IgD-negative memory B cell (primary cell): ENCODE measurements around the gene ADCY3. TPM values are rescaled to one million over a fixed set of nuclear protein-coding genes. Genes with fewer than 3 reads are reported as not detected.

Experiments
- H3K27ac Mint-ChIP-seq, 3 donors: one replicate each; pipeline ENCODE4 v1.8.0; 2020 to 2022; ENCODE audit warnings: mild to moderate bottlenecking in 3 of 3, mixed read lengths in 3 of 3, moderate library complexity in 1 of 3
- H3K27me3 Mint-ChIP-seq: one replicate; pipeline ENCODE4 v1.8.0; 2021; ENCODE audit warnings: mixed read lengths
- H3K36me3 Mint-ChIP-seq: one replicate; pipeline ENCODE4 v1.8.0; 2020; ENCODE audit warnings: mild to moderate bottlenecking, mixed read lengths
- H3K4me1 Mint-ChIP-seq, 3 donors: one replicate each; pipeline ENCODE4 v1.8.0; 2020 to 2022; ENCODE audit warnings: mixed read lengths in 3 of 3, mild to moderate bottlenecking in 1 of 3
- H3K4me3 Mint-ChIP-seq, 4 donors: one replicate each; pipeline ENCODE4 v1.8.0; 2020 to 2022; ENCODE audit warnings: mild to moderate bottlenecking in 4 of 4, mixed read lengths in 4 of 4, moderate library complexity in 3 of 4
- H3K9me3 Mint-ChIP-seq, 3 donors: one replicate each; pipeline ENCODE4 v1.8.0; 2020 to 2021; ENCODE audit warnings: mixed read lengths in 3 of 3, mild to moderate bottlenecking in 1 of 3
- polyA plus RNA-seq: library from polyadenylated mRNA; unstranded; fragments of 300-500 nt; fragmentation: Illumina TruSeq; gene quantifications from one replicate; pipeline ENCODE4 v1.2.3, GENCODE V29; 2021

The ADCY3 gene
- polyA plus RNA-seq, 1 donor from 2014 or later: 25.9 TPM

GRCh38 chr2:24937236-24937635 is 17.2 kb upstream of the ADCY3 start:
- no peak overlapping the region for H3K4me3 Mint-ChIP-seq
- H3K27ac Mint-ChIP-seq: no peak overlapping the region
- peaks cover 0 to 2% (median 2%) of the 10 kb centered on the region in 3 donors for H3K9me3 Mint-ChIP-seq
- no peaks in the 10 kb centered on the region for H3K27me3 Mint-ChIP-seq
- H3K36me3 Mint-ChIP-seq: peaks cover 1% of the 10 kb centered on the region
- peaks cover 0 to 2% (median 0%) of the 10 kb centered on the region in 3 donors for H3K4me1 Mint-ChIP-seq

DNA sequence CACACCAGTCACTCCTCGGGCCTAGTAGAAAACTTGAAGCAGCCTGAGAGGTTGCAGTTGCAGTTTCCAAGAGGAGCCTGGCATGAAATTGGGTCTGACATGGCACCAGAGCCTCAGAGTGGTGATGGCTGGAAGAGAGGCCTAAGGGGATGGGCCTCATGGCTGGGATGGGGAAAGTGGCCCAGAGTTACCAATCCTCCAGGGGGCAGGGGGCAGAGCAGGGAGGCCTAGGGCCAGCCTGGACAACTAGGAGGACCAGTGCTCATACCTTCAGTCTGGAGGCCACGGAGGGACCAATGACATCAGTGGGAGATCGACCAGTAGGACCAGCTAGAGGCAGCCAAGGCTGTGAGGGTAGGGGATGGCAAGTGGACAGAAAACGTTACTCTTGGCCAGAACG is 15.1 kb upstream of the ADCY3 start:
- Mint-ChIP-seq H3K27me3 (no peaks in the 10 kb centered on the region), H3K9me3 (peaks cover 0 to 2% (median 2%) of the 10 kb centered on the region in 3 donors), H3K27ac (peak overlapping the region in 1 of 3 donors; percentile 82), H3K36me3 (peaks cover 1% of the 10 kb centered on the region), H3K4me3 (no peak overlapping the region), H3K4me1 (peaks cover 4 to 8% (median 5%) of the 10 kb centered on the region in 3 donors)

GRCh38 chr2:24932715-24933114 is 12.7 kb upstream of the ADCY3 start:
- Mint-ChIP-seq H3K4me3 (no peak overlapping the region), H3K27ac (no peak overlapping the region), H3K27me3 (no peaks in the 10 kb centered on the region), H3K4me1 (peaks cover 4 to 8% (median 5%) of the 10 kb centered on the region in 3 donors), H3K36me3 (peaks cover 1% of the 10 kb centered on the region), H3K9me3 (peaks cover 0 to 2% (median 2%) of the 10 kb centered on the region in 3 donors)

- peak overlapping the region in 1 of 4 donors; percentile 81 for H3K4me3 Mint-ChIP-seq
- H3K27ac Mint-ChIP-seq: no peak overlapping the region
- H3K36me3 Mint-ChIP-seq: peaks cover 1% of the 10 kb centered on the region
- peaks cover 3% of the 10 kb centered on the region for H3K27me3 Mint-ChIP-seq
- peaks cover 0 to 2% (median 2%) of the 10 kb centered on the region in 3 donors for H3K9me3 Mint-ChIP-seq
- peaks cover 5 to 11% (median 8%) of the 10 kb centered on the region in 3 donors for H3K4me1 Mint-ChIP-seq
Measured at GRCh38 chr2:24930768-24931167, 10.7 kb upstream of the ADCY3 start.

- Mint-ChIP-seq H3K36me3 (peaks cover 1% of the 10 kb centered on the region), H3K9me3 (peaks cover 0 to 2% (median 0%) of the 10 kb centered on the region in 3 donors), H3K4me1 (peaks cover 5 to 11% (median 5%) of the 10 kb centered on the region in 3 donors), H3K4me3 (no peak overlapping the region), H3K27me3 (peaks cover 3% of the 10 kb centered on the region), H3K27ac (no peak overlapping the region)
Measured at GRCh38 chr2:24929230-24929629, 9.2 kb upstream of the ADCY3 start.

- Mint-ChIP-seq H3K27ac (no peak overlapping the region), H3K27me3 (peaks cover 3% of the 10 kb centered on the region), H3K36me3 (peaks cover 1% of the 10 kb centered on the region), H3K4me1 (peaks cover 5 to 11% (median 5%) of the 10 kb centered on the region in 3 donors), H3K9me3 (no peaks in the 10 kb centered on the region), H3K4me3 (no peak overlapping the region)
Measured at GRCh38 chr2:24928036-24928435, 8.0 kb upstream of the ADCY3 start.

GRCh38 chr2:24926602-24927252 is 6.7 kb upstream of the ADCY3 start:
- Mint-ChIP-seq H3K27me3 (peaks cover 3% of the 10 kb centered on the region), H3K4me3 (peak overlapping the region in 2 of 4 donors; percentile 64 to 77), H3K9me3 (no peaks in the 10 kb centered on the region), H3K4me1 (peaks cover 5 to 11% (median 5%) of the 10 kb centered on the region in 3 donors), H3K27ac (peak overlapping the region in 1 of 3 donors; percentile 28), H3K36me3 (no peaks in the 10 kb centered on the region)

DNA sequence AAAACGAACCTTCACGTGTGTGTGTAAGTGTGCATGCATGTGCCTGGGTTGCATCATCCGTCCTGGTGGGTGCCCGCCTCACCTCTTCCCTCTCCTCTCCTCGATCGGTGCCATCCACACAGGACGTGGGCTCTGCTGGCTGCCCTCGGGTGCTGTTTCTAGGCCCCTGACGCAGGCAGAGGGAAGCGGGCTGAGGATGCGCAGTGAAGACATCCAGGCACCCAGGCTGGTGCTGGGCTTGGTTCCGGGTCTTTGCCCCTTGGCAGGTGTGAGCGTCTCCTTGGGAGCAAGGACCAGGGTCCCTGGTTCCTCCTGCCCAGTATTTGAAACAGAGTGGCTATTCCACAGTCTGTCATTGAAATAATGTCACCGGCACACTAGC is 6.2 kb upstream of the ADCY3 start:
- Mint-ChIP-seq H3K27ac (no peak overlapping the region), H3K36me3 (no peaks in the 10 kb centered on the region), H3K27me3 (peaks cover 3% of the 10 kb centered on the region), H3K4me1 (peaks cover 6 to 11% (median 6%) of the 10 kb centered on the region in 3 donors), H3K9me3 (no peaks in the 10 kb centered on the region), H3K4me3 (peak overlapping the region in 1 of 4 donors; percentile 64)

DNA sequence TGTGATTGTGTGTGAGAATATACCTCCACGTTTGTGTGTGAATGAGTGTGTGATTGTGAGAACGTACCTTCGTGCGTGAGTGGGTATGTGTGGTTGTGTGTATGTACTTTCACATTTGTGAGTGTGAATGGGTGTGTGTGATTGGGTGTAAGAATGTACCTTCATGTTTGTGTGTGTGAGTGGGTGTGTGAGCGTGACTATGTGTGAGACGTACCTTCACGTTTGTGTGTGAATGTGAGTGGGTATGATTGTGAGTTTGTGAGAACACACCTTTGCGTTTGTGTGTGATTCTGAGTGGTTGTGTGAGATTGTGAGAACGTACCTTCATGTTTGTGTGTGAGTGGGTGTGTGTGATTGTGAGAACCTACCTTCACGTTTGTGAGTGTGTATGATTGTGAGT is 5.8 kb upstream of the ADCY3 start:
- Mint-ChIP-seq H3K27ac (no peak overlapping the region), H3K36me3 (no peaks in the 10 kb centered on the region), H3K9me3 (no peaks in the 10 kb centered on the region), H3K4me1 (peaks cover 6 to 12% (median 6%) of the 10 kb centered on the region in 3 donors), H3K4me3 (no peak overlapping the region), H3K27me3 (peaks cover 3% of the 10 kb centered on the region)

GRCh38 chr2:24924732-24925131 is 4.7 kb upstream of the ADCY3 start:
- H3K27me3 Mint-ChIP-seq: peaks cover 3% of the 10 kb centered on the region
- H3K36me3 Mint-ChIP-seq: no peaks in the 10 kb centered on the region
- H3K4me3 Mint-ChIP-seq: no peak overlapping the region

DNA sequence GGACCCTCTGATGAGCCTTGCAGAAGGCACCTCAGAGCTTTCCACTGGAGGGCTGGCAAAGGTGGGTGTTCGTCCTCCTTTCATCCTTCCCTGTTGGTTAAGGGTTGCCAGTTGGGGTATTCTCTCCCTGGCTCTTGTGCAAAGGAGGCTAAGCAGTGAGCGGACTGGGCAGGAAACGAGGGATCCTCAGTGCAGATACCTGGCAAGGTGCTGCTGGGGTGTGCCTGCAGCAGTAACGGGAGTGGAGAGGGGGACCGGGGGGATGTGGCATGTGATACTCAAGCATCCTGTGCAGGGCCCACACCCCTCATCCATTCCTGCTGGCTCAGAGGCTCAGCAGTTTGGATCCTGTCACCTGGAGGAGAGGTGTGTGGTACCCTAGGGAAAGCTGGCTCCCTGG is 4.2 kb upstream of the ADCY3 start:
- H3K27ac Mint-ChIP-seq: peak overlapping the region in 1 of 3 donors; percentile 71
- peaks cover 5 to 13% (median 7%) of the 10 kb centered on the region in 3 donors for H3K4me1 Mint-ChIP-seq
- no peaks in the 10 kb centered on the region for H3K36me3 Mint-ChIP-seq
- H3K9me3 Mint-ChIP-seq: no peaks in the 10 kb centered on the region
- peaks cover 3% of the 10 kb centered on the region for H3K27me3 Mint-ChIP-seq
- H3K4me3 Mint-ChIP-seq: peak overlapping the region in 2 of 4 donors; percentile 6 to 63

More at GRCh38 chr2:24924732-24925131, 4.7 kb upstream of the ADCY3 start:
- Mint-ChIP-seq H3K27ac (no peak overlapping the region), H3K9me3 (no peaks in the 10 kb centered on the region), H3K4me1 (peaks cover 5 to 13% (median 6%) of the 10 kb centered on the region in 3 donors)

DNA sequence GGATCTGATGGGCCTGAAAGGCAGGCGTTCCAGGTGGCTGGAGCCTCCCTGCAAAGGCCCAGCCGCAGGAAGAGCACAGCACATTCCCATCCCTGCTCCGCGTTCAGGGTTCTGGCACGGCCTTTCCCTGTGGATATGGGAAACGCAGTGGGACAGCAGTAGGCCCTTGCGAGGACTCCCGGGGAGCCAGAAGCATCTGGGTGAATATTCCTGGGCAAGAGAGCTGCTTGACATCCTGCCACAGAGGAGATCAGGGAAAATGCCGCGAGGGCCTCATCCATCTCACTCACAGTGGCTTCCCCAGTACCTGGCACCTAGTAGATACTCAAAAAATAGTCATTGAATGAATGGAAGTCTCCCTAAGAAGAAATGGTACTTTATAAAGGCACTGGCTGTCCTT is 3.1 kb upstream of the ADCY3 start:
- Mint-ChIP-seq H3K27me3 (peaks cover 3% of the 10 kb centered on the region), H3K4me1 (peaks cover 5 to 18% (median 11%) of the 10 kb centered on the region in 3 donors), H3K36me3 (no peaks in the 10 kb centered on the region), H3K27ac (no peak overlapping the region), H3K4me3 (peak overlapping the region in 2 of 4 donors; percentile 17 to 34), H3K9me3 (no peaks in the 10 kb centered on the region)

DNA sequence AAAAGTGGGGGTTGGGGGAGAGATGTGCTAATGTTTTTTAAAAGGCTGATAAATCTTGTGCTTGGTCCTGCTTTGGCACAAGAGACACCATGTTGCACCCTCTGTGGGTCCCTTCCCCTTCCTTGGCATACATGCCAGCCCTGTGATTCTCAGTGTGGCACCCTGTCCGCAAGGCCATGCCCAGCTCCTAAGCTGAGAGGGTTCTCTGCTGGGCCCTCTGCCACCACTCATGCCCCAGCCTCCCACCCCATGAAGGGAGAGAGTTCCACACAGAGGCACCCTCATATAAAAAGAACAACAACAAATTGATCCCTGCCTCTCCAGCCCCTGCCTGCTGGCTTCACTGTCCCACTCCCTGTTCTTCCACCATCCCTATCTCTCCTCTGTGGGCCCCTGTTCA is 2.5 kb upstream of the ADCY3 start:
- H3K4me3 Mint-ChIP-seq: peak overlapping the region in 2 of 4 donors; percentile 34 to 60
- H3K4me1 Mint-ChIP-seq: peaks cover 7 to 22% (median 11%) of the 10 kb centered on the region in 3 donors
- H3K27me3 Mint-ChIP-seq: peaks cover 3% of the 10 kb centered on the region
- no peak overlapping the region for H3K27ac Mint-ChIP-seq
- no peaks in the 10 kb centered on the region for H3K36me3 Mint-ChIP-seq
- no peaks in the 10 kb centered on the region for H3K9me3 Mint-ChIP-seq

- H3K27ac Mint-ChIP-seq: peak overlapping the region; percentile 29 to 76 (median 39)
- H3K27me3 Mint-ChIP-seq: no peaks in the 10 kb centered on the region
- H3K4me3 Mint-ChIP-seq: peak overlapping the region; percentile 80 to 93 (median 89)
- H3K9me3 Mint-ChIP-seq: no peaks in the 10 kb centered on the region
- H3K36me3 Mint-ChIP-seq: no peaks in the 10 kb centered on the region
- peaks cover 11 to 19% (median 12%) of the 10 kb centered on the region in 3 donors for H3K4me1 Mint-ChIP-seq
Measured at GRCh38 chr2:24920809-24921441, 888 bp upstream of the ADCY3 start.

DNA sequence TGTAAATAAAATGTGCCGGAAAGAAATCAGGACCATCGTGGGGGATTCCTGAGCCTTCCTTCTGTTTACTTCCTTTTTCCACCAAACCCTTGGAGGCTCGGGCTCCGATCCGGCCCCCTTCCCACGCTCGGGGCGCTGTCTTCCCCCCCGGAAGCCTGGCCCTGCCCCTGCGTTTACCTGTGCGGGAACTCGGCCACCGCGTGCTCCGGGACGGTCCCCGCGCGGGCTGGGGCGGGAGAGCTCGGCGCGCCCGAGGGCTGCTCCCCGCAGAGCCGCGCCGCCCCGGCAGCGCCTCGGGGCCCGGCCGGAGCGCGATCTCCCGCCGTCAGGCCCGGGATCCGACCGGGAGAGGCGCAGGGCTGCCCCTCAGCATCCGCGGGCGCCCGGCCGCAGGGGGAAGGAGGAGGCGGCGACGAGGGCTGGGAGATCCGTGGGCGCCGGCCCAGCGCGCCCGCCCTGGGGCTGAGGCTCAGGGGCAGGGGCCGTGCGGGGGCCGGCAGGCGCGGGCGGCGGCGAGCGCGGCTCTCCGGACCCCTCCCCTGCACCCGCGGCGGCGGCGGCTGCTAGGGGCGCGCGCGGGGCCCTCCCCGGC is 435 bp downstream of the ADCY3 start:
- Mint-ChIP-seq H3K4me3 (peak overlapping the region; percentile 88 to 96 (median 91)), H3K27me3 (no peaks in the 10 kb centered on the region), H3K9me3 (no peaks in the 10 kb centered on the region), H3K4me1 (peaks cover 11 to 19% (median 12%) of the 10 kb centered on the region in 3 donors), H3K36me3 (no peaks in the 10 kb centered on the region), H3K27ac (peak overlapping the region; percentile 41 to 93 (median 81))
